Gastrocnemius medialis (tissue), 4 donors: Measurements from ENCODE around the gene C4orf50. TPM values are rescaled to one million over a fixed set of nuclear protein-coding genes. Genes with fewer than 3 reads are reported as not detected.

Experiments
- ATAC-seq, 2 donors: fragments of 150-250 bp; one replicate each; pipeline ENCODE4 v1.9.1; 2016
- DNase-seq, 2 donors: peaks; one replicate each; pipeline ENCODE4 v3.0.0-alpha.2; 2019
- H3K27ac ChIP-seq, 4 donors: fragments of 200-600 bp; sonication (generic); 1 replicate in 1 of 4; 2 replicates in 3 of 4; pipeline ENCODE4 v1.5.1; 2016 to 2018; ENCODE audit warnings: mild to moderate bottlenecking in 2 of 4, moderate library complexity in 1 of 4
- H3K27me3 ChIP-seq, 3 donors: fragments of 200-600 bp; sonication (generic) in 2 of 3; 1 replicate in 1 of 3; 2 replicates in 2 of 3; pipeline versions ENCODE4 v1.5.1 to v1.6.0; 2016 to 2019; ENCODE audit warnings: mild to moderate bottlenecking in 1 of 3, moderate library complexity in 1 of 3
- H3K36me3 ChIP-seq, 2 donors: fragments of 200-600 bp; sonication (generic) in 1 of 2; one replicate each; pipeline ENCODE4 v1.5.1; 2017 to 2018
- H3K4me1 ChIP-seq, 2 donors: fragments of 200-600 bp; sonication (generic) in 1 of 2; one replicate each; pipeline ENCODE4 v1.5.1; 2016 to 2017; ENCODE audit warnings: mild to moderate bottlenecking in 2 of 2
- H3K4me3 ChIP-seq, 4 donors: fragments of 200-600 bp; sonication (generic) in 3 of 4; 1 replicate in 1 of 4; 2 replicates in 3 of 4; pipeline ENCODE4 v1.5.1; 2016 to 2019; ENCODE audit warnings: mild to moderate bottlenecking in 2 of 4
- H3K9me3 ChIP-seq, 3 donors: fragments of 200-600 bp; sonication (generic) in 2 of 3; 1 replicate in 1 of 3; 2 replicates in 2 of 3; pipeline ENCODE4 v1.5.1; 2016 to 2019
- CTCF ChIP-seq, 5 experiments: fragments of 450-650 bp in 3 of 5; fragments of 200-600 bp in 2 of 5; sonication (generic) in 2 of 5; IDR thresholded peaks in 4 of 5; conservative IDR thresholded peaks in 1 of 5; 1 replicate in 4 of 5; 2 replicates in 1 of 5; pipeline ENCODE4 v1.5.1; 2016 to 2019; ENCODE audit warnings: antibody characterized with exemption in 5 of 5, mild to moderate bottlenecking in 3 of 5, moderate library complexity in 3 of 5
- POLR2A ChIP-seq, 2 donors: fragments of 450-650 bp; IDR thresholded peaks; one replicate each; pipeline ENCODE4 v1.6.1; 2017; ENCODE audit warnings: antibody characterized with exemption in 2 of 2, mild to moderate bottlenecking in 2 of 2, moderate library complexity in 2 of 2
- in situ Hi-C, 4 donors: fragments of 200-750 bp; cut with MboI; loops; one replicate each; pipeline versions ENCODE4 v1.15.0 to v1.8.0; 2017; ENCODE audit warnings: low sequenced_read_pairs in 4 of 4
- intact Hi-C: fragments of 100-400 bp; cut with DNase I; formaldehyde crosslinking; loops from one replicate; pipeline ENCODE4 v1.15.1; 2023; ENCODE audit warnings: low total_unique reads
- total RNA-seq, 4 donors: library from RNA; depleted of rRNA; stranded (reverse); fragments of >200 nt; gene quantifications; one replicate each; pipeline versions ENCODE4 v1.1.0 to v1.2.3, GENCODE V29; 2016

Gene C4orf50
- total RNA-seq, 4 donors from 2014 or later: 0.03 TPM; not detected in 3

DNA sequence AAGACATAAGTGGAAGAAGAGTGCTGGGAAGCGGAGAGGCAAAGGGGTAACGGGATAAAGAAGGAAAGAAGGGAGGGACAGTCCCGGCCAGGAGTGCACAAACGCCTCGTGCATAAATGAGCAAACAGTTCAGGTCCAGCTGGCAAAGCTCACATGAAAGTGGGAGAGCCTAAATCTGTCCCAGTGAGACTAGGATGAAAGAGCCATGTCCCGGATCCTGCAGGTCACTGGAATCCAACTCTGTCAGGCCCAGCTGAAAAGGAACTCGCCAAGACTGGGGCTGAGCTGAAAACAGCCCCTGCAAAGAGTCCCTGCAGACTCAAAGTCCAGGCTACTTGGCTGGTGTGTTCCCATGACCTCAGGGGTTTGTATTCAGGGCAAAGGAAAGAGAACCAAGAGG is 87.4 kb downstream of the C4orf50 start:
- ATAC-seq (no peak), DNase-seq (no peak)
- in situ Hi-C loops: no loop called here
- intact Hi-C loops: no loop called here
- H3K27ac ChIP-seq: no peak overlapping the region
- no peaks in the 10 kb centered on the region for H3K9me3 ChIP-seq
- H3K4me3 ChIP-seq: no peak overlapping the region
- TF ChIP-seq POLR2A (IDR thresholded peaks at IDR 0.05): no peak
- TF ChIP-seq CTCF (IDR thresholded peaks at IDR 0.05 in 4 of 5, conservative IDR thresholded peaks at IDR 0.05 in 1 of 5): no peak
- no peaks in the 10 kb centered on the region for H3K36me3 ChIP-seq
- no peaks in the 10 kb centered on the region for H3K4me1 ChIP-seq
- H3K27me3 ChIP-seq: peaks cover 0 to 20% (median 19%) of the 10 kb centered on the region in 3 donors

GRCh38 chr4:5930456-5930855 is 87.8 kb downstream of the C4orf50 start:
- peaks cover 0 to 20% (median 19%) of the 10 kb centered on the region in 3 donors for H3K27me3 ChIP-seq
- intact Hi-C loops: no loop called here
- ATAC-seq (no peak), DNase-seq (no peak)
- H3K4me3 ChIP-seq: no peak overlapping the region
- no peaks in the 10 kb centered on the region for H3K36me3 ChIP-seq
- no peaks in the 10 kb centered on the region for H3K4me1 ChIP-seq
- H3K9me3 ChIP-seq: no peaks in the 10 kb centered on the region
- no peak overlapping the region for H3K27ac ChIP-seq
- in situ Hi-C loops: no loop called here
- TF ChIP-seq CTCF (IDR thresholded peaks at IDR 0.05 in 4 of 5, conservative IDR thresholded peaks at IDR 0.05 in 1 of 5): no peak
- no peak for TF ChIP-seq POLR2A (IDR thresholded peaks at IDR 0.05)

GRCh38 chr4:5928844-5929420 is 89.3 kb downstream of the C4orf50 start:
- intact Hi-C loops: no loop called here
- ATAC-seq (no peak), DNase-seq (no peak)
- Histone ChIP-seq H3K27me3 (peaks cover 0 to 20% (median 14%) of the 10 kb centered on the region in 3 donors), H3K4me1 (no peaks in the 10 kb centered on the region), H3K36me3 (no peaks in the 10 kb centered on the region), H3K27ac (no peak overlapping the region), H3K4me3 (no peak overlapping the region), H3K9me3 (no peaks in the 10 kb centered on the region)
- TF ChIP-seq CTCF (IDR thresholded peaks at IDR 0.05 in 4 of 5, conservative IDR thresholded peaks at IDR 0.05 in 1 of 5) (no peak), POLR2A (IDR thresholded peaks at IDR 0.05) (no peak)
- in situ Hi-C loops: no loop called here

- H3K27me3 ChIP-seq: peaks cover 0 to 16% (median 14%) of the 10 kb centered on the region in 3 donors
- in situ Hi-C loops: no loop called here
- DNase-seq: no peak
Observed at GRCh38 chr4:5928274-5928673, 90.0 kb downstream of the C4orf50 start.

More at GRCh38 chr4:5928274-5928673, 90.0 kb downstream of the C4orf50 start:
- H3K4me1 ChIP-seq: no peaks in the 10 kb centered on the region
- H3K27ac ChIP-seq: no peak overlapping the region
- H3K36me3 ChIP-seq: no peaks in the 10 kb centered on the region
- TF ChIP-seq POLR2A (IDR thresholded peaks at IDR 0.05): no peak
- TF ChIP-seq CTCF (IDR thresholded peaks at IDR 0.05 in 4 of 5, conservative IDR thresholded peaks at IDR 0.05 in 1 of 5): no peak
- no peak overlapping the region for H3K4me3 ChIP-seq
- no peaks in the 10 kb centered on the region for H3K9me3 ChIP-seq
- no peak for ATAC-seq
- intact Hi-C loops: no loop called here
